Hematopoietic multipotent progenitor cell (in vitro differentiated cells): ENCODE results near the gene RAB3C. TPM values are rescaled to one million over a fixed set of nuclear protein-coding genes. Genes with fewer than 3 reads are reported as not detected.
A peak's percentile ranks its signal among the peaks of the same experiment; 100 is the strongest.
"Not testable (repeated sequence)": the region's sequence is repeated elsewhere in the genome, so short reads cannot be mapped to it uniquely, and the experiment has no call there.

Experiments used
- DNase-seq, 3 donors: peaks; one replicate each; pipeline ENCODE4 v3.0.0-alpha.2; 2011 to 2015; ENCODE audit warnings: low read depth in 2 of 3, low spot score in 2 of 3
- total RNA-seq: library from RNA; depleted of rRNA; stranded (reverse); fragments of >200 nt; gene quantifications from one replicate; pipeline ENCODE4 v1.2.3, GENCODE V29; 2012

Gene RAB3C
- total RNA-seq, 1 donor: 0.27 TPM

DNA sequence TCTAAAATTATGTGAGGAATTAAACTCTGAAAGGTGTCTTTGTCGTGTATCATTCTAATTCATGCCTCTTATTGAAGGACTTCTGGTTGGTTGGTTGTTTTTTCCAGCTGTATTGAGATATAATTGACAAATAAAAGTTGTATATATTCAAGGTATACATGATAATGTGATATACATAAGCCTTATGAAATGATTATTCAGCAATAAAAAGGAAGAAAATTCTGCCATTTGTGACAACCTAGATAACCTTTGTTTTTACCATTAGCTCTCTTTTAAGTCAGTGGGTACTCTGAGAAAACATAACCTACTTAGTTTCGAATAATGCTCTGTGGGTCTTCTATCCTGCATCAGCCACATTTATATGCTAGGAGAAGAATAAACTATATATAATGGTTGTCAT lies 89.6 kb downstream of the RAB3C start:
- DNase-seq: no peak

DNA sequence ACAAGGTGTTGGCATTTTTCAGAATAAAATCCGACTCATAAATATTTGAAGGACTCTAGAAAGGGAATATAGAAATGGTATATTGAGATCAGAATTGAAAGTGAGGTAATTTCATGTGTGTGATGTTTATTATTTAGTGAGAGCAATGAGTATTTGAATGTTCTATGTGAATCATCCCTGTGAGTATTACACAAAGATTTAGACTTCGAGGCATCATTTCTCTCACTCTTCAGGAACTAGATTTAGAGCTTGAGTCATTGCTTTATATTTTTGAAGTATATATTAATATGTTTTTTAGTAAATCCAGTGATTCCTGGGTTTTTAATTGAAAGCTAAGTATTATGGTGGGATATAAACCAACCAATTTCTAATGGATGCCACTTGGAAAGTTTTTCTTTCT lies 91.2 kb downstream of the RAB3C start:
- no peak for DNase-seq

DNA sequence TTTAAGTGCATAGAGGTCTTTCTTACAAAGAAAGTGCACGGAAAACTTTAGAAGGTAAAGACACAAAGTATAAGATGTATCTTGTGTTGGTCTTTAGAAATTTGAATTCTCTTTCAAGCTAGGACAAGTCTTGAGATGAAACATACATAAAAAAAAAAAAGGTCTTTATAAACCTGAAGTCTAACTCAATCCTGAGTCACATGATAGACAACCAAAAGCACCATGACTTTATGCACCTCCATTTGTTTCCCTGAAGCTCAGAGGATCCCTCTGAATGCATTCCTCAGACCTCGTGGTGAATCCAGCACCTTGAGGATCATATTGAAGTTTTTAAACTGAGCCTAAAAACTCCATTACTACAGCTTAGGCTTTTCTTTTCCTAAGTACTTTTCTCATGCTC lies 91.8 kb downstream of the RAB3C start:
- no peak for DNase-seq

DNA sequence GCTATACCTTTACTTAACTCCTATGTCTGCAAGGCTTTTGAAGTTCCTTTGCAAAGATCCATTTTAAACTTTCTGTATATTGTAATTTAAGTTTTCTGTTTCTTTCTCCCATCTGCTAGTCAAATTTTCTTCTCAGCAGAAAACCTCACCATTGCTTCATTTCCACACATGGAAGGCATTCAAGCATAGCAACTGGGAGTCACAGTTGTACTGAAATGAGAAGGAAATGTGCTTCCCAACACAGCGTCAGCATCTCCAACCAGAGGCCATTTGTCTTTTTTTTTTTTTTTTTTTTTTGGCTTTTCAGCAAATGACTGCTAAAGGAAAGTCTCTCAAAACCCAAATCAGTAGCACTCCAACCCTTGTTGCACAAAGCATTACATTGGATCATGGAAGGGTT lies 92.5 kb downstream of the RAB3C start:
- no peak for DNase-seq

DNA sequence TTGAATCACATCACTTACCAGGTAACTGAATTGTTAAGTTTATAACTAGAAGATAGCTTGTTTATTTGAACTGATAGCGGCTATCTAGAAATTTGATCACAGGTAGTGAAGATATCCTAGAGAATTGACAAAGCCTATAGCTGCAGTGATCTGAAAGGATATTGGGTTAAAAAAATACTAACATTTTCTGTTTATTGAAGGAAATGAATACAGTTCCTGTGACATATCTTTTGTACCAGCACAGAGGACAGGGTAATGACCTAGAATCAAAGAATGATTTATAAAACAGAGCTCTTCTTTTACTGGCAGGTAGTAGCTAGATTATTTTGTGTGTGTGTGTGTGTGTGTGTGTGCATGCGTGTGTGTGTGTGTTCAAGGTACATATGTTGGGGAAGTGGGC lies 94.8 kb downstream of the RAB3C start:
- DNase-seq: no peak

DNA sequence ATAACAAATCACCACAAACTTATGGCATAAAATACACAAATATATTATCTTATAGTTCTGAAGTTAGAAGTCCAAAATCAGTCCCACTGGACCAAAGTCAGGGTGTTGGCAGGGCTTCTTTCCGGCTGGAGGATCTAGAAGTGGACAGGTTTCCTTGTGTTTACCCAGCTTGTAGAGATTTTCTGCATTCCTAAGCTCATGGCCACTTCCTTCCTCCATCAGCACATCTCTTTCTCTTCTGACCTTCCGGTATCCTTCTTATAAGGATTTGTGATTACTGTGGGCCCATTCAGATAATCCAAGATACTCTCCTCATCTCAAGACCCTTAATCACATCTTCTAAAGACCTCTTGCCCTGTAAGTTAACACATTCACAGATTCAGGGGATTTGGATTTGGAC lies 97.6 kb downstream of the RAB3C start:
- no peak for DNase-seq

DNA sequence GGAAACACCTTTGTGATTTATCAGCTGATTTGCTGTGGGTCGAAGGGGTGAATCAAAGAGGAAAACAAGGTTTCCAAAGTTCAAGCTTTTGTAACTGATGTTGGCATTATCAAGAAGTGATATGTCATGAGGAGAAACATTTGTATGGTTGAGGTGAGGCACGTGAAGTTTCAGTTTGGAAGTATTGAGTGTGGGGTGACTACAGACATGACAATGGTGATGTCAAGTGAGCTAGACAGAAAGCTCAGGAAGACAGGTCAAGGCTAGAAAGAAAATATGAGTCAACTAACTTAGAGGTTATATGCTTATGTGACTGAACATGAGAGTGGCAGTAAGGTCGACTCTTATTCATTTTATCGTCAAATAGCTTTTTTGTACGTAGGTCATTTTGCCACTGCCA lies 99.1 kb downstream of the RAB3C start:
- DNase-seq: no peak

DNA sequence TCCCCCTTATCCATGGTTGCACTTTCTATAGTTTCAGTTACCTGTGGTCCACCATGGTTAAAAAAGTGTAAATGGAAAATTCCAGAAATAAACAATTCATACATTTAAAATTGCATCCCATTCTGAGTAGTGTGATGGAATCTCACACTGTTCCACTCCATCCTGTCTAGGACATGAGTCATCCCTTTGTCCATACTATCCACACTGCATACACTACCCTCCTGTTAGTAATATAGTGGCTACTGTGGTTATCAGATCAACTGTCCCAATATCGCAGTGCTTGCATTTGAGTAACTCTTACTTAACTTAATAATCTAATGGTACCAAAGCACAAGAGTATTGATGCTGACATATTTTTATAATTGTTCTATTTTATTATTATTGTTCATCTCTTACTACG lies 100.7 kb downstream of the RAB3C start:
- DNase-seq: no peak

DNA sequence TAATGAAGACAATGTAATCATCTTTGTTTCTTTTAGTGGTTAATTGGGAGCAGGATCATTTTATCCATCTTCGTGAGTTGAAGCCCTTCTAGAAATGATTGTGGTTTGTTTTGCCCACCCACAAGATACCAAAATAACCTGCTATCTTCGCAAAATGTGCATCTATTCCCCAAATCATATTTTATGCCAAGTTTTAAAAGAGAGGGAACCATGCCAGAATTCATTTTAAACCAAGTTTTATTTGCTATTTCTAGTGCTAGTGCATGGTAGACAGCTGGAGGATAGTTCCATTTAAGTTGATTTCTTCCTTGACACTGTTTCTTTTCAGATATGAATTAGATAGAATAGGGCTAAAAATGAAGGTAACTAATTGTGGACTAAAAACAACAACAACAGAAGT lies 104.2 kb downstream of the RAB3C start:
- DNase-seq: no peak

DNA sequence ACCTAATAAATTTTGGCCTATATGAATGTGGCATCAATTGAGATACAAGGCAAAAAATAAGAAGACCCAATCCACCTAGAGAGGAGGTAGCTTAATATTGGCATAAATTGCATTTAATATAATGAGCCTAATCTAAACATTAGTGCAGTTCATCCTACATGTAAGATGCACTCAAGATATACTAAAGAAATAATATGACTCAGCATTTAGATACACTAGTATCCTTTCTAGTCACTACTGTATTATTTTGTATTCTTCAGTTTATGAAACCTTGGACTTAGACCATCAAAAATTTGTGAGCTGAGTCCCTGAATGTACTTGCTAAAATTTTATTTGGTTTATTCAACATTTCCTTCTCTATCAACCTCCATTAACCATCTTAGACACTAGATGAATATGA lies 104.7 kb downstream of the RAB3C start:
- DNase-seq: no peak

DNA sequence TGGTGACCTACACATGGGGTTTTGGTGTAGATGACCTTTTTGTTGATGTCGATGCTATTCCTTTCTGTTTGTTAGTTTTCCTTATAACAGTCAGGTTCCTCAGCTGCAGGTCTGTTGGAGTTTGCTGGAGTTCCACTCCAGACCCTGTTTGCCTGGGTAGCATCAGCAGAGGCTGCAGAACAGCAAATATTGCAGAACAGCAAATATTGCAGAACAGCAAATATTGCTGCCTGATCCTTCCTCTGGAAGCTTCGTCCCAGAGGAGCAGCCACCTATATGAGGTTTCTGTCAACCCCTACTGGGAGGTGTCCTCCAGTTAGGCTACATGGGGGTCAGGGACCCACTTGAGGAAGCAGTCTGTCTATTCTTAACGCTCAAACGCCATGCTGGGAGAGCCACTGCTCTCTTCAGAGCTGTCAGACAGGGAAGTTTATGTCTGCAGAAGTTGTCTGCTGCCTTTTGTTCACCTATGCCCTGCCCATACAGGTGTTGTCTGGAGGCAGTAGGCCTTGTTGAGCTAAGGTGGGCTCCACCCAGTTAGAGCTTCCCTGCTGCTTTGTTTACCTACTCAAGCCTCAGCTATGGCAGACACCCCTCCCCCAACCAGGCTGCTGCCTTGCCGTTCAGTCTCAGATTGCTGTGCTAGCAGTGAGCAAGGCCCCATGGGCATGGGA lies 116.3 kb downstream of the RAB3C start:
- not testable (repeated sequence) for DNase-seq

DNA sequence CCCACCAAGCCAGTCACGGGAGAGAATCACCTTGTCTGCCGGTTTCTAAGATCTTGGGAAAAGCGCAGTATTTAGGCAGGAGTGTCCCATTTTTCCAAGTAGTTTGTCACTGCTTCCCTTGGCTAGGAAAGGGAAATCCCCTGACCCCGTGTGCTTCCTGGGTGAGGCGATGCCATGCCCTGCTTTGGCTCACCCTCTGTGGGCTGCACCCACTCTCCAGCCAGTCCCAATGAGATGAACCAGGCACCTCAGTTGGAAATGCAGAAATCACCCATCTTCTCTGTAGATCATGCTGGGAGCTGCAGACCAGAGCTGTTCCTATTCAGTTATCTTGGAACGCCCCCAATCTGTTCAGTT lies 116.9 kb downstream of the RAB3C start:
- DNase-seq: no peak

DNA sequence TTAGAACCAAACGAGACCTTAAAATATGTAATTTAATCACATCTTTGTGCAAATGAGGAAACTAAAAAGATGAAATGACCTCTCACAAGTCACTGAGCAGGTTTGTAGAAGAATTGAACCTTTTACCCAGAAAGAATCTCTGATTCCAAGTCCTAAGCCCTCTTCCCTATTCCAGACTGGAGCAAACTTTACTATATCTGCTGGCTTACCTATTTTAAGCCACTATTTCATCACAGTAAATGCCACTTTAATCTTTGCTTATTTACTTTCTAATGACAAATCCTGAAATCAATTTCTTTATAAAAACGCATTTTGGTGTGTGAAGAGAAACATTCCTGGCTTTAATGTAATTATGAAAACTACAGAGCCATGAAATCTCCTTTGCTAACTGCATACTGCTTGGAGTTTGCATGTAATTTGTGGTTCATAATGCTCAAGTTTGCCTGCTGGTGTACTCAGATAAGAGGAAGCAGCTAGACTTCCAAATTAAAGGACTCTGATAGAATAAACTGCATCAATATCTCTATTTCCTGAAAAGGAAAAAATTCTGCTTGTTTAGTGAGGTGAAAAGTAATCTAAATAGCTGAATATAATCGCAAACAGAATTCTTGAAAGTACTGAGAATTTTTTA lies 121.2 kb downstream of the RAB3C start:
- peak in 1 of 3 donors; percentile 29 for DNase-seq

DNA sequence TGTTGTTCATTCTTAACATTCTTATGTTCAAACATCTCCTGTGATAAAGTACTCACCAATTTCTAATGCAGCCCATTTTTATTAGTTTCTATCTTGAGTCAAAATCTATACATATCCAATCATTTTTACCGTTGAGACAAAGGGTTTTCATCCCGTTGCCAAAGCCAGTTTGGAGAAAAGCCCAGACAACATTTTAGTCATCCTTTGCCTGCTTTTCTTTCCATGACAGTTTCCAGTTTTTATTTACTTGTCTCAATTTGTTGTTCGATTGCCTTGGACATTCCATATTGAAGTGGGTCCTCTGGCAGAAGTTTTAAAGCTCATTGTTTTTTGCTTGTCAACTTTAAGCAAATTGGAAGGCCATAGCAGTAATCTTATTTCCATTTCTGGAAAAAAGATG lies 123.9 kb downstream of the RAB3C start:
- DNase-seq: no peak

DNA sequence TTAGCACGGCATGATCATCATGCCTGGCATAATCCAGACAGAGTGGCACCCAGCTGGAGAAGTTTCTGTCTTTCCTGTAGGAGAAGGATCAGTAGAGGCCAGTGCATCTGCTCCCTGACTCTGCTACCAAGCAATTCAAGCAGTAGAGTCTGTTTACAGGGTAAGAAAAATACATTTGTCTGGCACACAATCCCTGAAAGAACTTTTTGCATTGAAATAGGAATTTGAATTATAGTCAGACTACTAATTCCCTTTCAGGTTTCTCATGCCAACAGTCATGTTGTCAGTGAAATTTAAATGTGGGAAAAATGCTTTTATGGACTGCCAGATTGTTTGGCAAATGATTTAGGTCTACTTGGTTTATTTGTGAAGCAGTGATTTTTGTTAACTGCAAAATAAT lies 125.6 kb downstream of the RAB3C start:
- DNase-seq: no peak

DNA sequence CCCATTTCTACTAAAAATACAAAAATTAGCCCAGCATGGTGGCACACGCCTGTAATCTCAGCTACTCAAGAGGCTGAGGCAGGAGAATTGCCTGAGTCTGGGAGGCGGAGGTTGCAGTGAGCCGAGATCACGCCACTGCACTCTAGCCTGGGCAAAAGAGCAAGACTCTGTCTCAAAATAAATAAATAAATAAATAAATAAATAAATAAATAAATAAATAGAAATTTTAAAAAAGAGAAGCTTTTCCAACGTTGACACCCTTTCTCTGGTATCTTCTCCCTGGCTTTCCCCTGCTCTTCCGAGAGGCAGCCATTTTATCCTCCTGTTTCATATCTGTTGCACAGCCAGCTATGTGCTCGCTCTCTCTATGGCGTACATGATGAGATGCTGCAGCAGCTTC lies 127.5 kb downstream of the RAB3C start:
- not testable (repeated sequence) for DNase-seq

DNA sequence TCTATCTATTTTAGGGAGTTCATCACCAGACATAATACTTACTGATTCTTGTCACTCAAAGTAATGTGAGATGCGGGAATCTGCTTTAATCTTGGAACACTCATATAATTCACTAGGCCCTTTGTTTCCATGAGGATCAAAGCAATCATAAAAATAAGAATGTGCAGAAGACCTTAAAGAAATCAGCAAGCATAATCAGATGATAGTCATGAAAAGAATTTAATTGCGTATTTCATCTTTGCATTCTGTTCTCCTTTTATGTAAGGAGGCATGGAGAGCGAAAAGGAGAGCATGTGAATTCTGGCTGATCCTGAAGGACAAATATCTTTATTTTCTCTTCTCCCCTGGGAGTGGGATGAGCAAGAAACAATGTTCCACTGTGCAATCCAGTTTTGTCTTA lies 128.0 kb downstream of the RAB3C start:
- no peak for DNase-seq

DNA sequence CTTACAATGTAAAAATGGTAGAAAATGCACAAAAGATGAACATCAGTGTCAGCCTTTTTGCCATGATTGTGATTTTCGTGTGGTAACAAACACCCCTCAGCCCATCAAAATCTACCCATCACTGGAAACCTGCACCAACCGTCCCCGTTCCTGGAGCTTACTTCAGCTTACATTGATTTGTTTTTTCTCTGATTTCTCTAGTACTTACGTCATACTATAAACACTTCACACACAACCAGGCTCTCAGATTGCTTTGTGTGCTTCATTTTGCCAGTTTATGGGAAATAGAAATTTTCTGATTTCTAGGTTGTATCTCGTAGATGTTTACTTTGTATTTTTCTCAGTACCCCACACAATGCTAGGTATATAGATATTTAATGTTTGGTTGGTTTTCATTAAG lies 129.1 kb downstream of the RAB3C start:
- DNase-seq: no peak

DNA sequence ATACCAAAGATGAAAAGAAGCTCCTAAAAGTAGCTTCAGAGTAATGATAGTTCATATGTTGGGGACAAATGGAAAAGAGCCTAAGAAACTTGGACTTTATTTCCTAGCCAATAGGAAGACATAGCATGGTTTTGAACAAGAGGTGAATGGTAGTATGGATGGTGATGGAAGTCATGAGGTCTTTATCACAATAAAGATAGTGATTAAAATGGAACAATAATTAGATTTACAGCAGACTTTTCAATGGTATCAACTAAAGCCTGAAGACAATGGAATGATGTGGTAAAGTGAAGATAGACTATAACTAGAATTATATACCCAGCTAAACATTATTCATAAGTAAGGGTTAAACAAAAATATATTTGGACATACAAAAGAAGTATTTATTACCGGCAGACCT lies 131.2 kb downstream of the RAB3C start:
- no peak for DNase-seq

DNA sequence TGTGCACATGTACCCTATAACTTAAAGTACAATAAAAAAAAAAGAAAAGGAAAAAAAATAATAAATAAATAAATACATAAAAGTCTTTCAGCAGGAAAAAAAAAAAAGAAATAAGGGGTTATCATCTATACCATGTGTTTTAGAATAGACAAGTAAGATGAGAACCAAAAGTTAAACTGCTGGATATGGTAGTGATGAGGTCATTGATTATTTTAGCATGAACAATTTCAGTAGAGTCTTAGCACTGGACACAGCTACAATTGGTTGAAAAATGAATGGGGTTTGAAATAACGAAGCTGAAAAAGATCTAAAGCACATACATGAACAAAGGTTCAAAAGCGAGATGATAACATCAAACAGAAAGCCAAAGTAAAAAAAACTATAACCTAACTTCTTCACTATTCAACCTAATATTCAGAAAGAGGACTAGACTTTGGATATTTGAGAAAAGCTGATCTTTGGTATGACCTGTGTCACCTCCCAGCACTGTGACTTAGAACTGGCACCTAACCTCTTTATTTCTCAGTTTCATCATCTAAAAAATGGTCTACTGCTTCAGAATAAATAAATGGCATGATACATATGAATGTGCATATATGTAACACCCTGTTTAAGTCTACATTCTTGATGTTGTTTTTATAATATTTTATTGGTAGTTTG lies 133.3 kb downstream of the RAB3C start:
- no peak for DNase-seq

DNA sequence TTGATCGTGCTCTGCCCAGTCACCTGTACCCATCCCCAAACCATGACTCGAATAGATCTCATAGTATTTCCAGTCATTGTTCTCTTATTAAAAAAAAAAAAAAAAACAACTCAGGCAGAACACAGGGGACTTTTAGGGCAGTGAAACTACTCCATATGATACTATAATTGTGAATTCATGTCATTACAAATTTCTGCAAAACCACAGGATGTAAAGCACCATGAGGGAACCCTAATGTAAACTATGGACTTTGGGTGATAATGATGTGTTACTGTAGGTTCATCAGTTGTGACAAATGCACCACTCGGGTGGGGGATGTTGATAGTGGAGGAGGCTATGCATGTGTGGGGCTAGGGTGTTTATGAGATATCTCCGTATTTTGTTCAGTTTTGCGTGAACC lies 133.8 kb downstream of the RAB3C start:
- no peak for DNase-seq

DNA sequence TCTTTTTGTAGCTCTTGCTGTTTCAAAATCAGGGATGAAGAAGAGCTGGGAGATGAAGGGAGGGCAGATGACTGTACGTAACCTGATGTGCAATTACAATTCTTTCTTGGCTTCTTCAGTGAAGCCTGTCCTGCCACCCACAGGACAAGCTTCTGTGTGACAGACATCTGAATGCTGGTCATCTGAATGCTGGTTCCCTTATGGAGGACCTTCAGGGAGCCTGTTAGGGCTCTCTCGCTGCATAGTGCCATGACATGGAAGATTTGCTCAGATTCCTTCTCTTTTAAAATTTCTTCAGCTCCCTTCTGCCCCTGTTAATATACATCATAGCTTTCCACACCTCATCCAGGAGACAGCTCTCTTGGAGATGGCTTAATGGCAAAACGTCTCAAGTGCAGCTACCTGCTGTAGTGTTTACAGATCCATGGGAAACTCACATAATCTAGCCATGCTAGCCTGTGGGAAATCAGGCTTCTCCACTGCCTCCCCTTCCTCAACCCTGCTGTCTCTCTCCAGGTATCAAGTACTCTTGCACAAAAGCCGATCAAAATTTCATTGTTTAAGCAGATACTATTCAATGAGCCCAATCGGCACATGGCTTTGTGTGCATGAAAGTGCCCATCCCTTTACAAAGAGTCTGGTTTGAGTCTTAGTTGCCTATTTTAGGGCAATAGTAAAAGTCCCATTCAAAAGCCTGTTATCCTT lies 134.6 kb downstream of the RAB3C start:
- DNase-seq: no peak
